Measurements from ENCODE around the gene TMEM116. TPM values are rescaled to one million over a fixed set of nuclear protein-coding genes. Genes with fewer than 3 reads are reported as not detected.

TMEM116 gene
- total and polyA plus RNA-seq, 2 donors (not counting 3 experiments of a cell fraction or from before 2014, with no cell fraction given), result 1.6 to 3.9 TPM

- Histone ChIP-seq H3K4me2 (ENCODE audit: insufficient read depth, low read length) (no peak overlapping the region), H2AFZ (ENCODE audit: low read depth, low read length) (no peak overlapping the region), H3K9me1 (replicated peaks; ENCODE audit: control insufficient read depth, extremely low read depth, insufficient read depth, low read length) (no peaks in the 10 kb centered on the region), H3K4me3 (replicated peaks in 1 of 3; ENCODE audit: insufficient read depth in 1 of 3, low read depth in 1 of 3, low read length in 3 of 3) (no peak overlapping the region), H3K36me3 (ENCODE audit: control insufficient read depth in 2 of 2, extremely low read depth in 1 of 2, insufficient read depth in 2 of 2, low read length in 2 of 2) (peaks cover 14 to 17% of the 10 kb centered on the region in 2 experiments), H3K27ac (ENCODE audit: insufficient read depth, low read depth, low read length) (no peak overlapping the region), H3K27me3 (ENCODE audit: control insufficient read depth in 2 of 2, insufficient read depth in 2 of 2, low read length in 2 of 2) (no peaks in the 10 kb centered on the region), H3K9ac (replicated peaks; ENCODE audit: extremely low read depth, insufficient read depth, low read length) (no peak overlapping the region), H3K4me1 (ENCODE audit: control insufficient read depth, extremely low read depth, insufficient read depth, low read length) (peaks cover 18% of the 10 kb centered on the region), H3K79me2 (ENCODE audit: control insufficient read depth, insufficient read depth, low read length) (peaks cover 47% of the 10 kb centered on the region), H4K20me1 (replicated peaks; ENCODE audit: control insufficient read depth, extremely low read depth, insufficient read depth, low read length) (peaks cover 5% of the 10 kb centered on the region), H3K9me3 (replicated peaks; ENCODE audit: control insufficient read depth, insufficient read depth, low read length) (no peaks in the 10 kb centered on the region)
- dilution Hi-C loops (cut with MboI; ENCODE audit: extremely low pct_ligation_motif_present, low sequenced_read_pairs) (no loop called here), intact Hi-C loops (cut with micrococcal nuclease) (no loop called here)
- TF ChIP-seq MYC (IDR thresholded peaks at IDR 0.05; ENCODE audit: low read depth, low read length) (no peak), GATA2 (IDR thresholded peaks at IDR 0.05; ENCODE audit: insufficient read depth, insufficient read length, low read depth, low read length) (no peak)
- CTCF ChIA-PET, result interaction anchor here (0.9 to 4.4 kb wide), 5 partner anchors 8 to 76 kb away, joined by 3 to 16 read pairs (median 5); partner anchors contain the start of genes ERP29 and TMEM116
- DNase-seq (ENCODE audit: low read depth, low spot score) (no peak), FAIRE-seq (no peak)
- POLR2A ChIA-PET, result no interaction called here
- BruUV-seq (replicated peaks), result no TSS peak
These were observed 8.0 kb upstream of the TMEM116 start for GRCh38 chr12:112020947-112021457.

- peaks cover 66% of the 10 kb centered on the region for H3K79me2 ChIP-seq (ENCODE audit: control insufficient read depth, insufficient read depth, low read length)
- ChIA-PET POLR2A (no interaction called here), CTCF (no interaction called here)
- peak; percentile 84 for FAIRE-seq
- H2AFZ ChIP-seq (ENCODE audit: low read depth, low read length), result no peak overlapping the region
- intact Hi-C loops (cut with micrococcal nuclease), result loop anchor here (10.0 kb wide), 1 partner anchor 366 kb away; the partner anchor contains the start of gene HECTD4
- no peaks in the 10 kb centered on the region for H3K9me1 ChIP-seq (replicated peaks; ENCODE audit: control insufficient read depth, extremely low read depth, insufficient read depth, low read length)
- H3K4me3 ChIP-seq (replicated peaks in 1 of 3; ENCODE audit: insufficient read depth in 1 of 3, low read depth in 1 of 3, low read length in 3 of 3), result no peak overlapping the region
- peak; percentile 50 for TF ChIP-seq FOS (IDR thresholded peaks at IDR 0.05; ENCODE audit: borderline replicate concordance, insufficient read depth, low read length)
- no peak for TF ChIP-seq JUN (IDR thresholded peaks at IDR 0.05; ENCODE audit: borderline replicate concordance, insufficient read depth, insufficient read length, low read depth)
- TF ChIP-seq MAX (IDR thresholded peaks at IDR 0.05; ENCODE audit: insufficient read depth, insufficient read length), result no peak
- no peak for TF ChIP-seq MYC (IDR thresholded peaks at IDR 0.05; ENCODE audit: low read depth, low read length)
- no peak for TF ChIP-seq EZH2 (IDR thresholded peaks at IDR 0.05; ENCODE audit: borderline replicate concordance, low read depth, low read length, severe bottlenecking)
- no peak for TF ChIP-seq GATA2 (IDR thresholded peaks at IDR 0.05; ENCODE audit: insufficient read depth, insufficient read length, low read depth, low read length)
- TF ChIP-seq POLR2A (IDR thresholded peaks at IDR 0.05; ENCODE audit: low read depth, low read length), result peak; percentile 40
- TF ChIP-seq CTCF (IDR thresholded peaks at IDR 0.05; ENCODE audit: extremely low read depth in 1 of 2, insufficient read depth in 1 of 2, low read depth in 1 of 2, low read length in 2 of 2), result no peak
- TF ChIP-seq POLR2AphosphoS5 (IDR thresholded peaks at IDR 0.05; ENCODE audit: insufficient read depth, low read depth, low read length), result no peak
- BruUV-seq (replicated peaks), result no TSS peak
- peak overlapping the region; percentile 39 for H3K4me2 ChIP-seq (ENCODE audit: insufficient read depth, low read length)
- peaks cover 5% of the 10 kb centered on the region for H4K20me1 ChIP-seq (replicated peaks; ENCODE audit: control insufficient read depth, extremely low read depth, insufficient read depth, low read length)
- peak overlapping the region; percentile 58 for H3K27ac ChIP-seq (ENCODE audit: insufficient read depth, low read depth, low read length)
- H3K27me3 ChIP-seq (ENCODE audit: control insufficient read depth in 2 of 2, insufficient read depth in 2 of 2, low read length in 2 of 2), result no peaks in the 10 kb centered on the region
- DNase-seq (ENCODE audit: low read depth, low spot score), result peak; percentile 18
- peaks cover 20% of the 10 kb centered on the region for H3K4me1 ChIP-seq (ENCODE audit: control insufficient read depth, extremely low read depth, insufficient read depth, low read length)
- H3K9me3 ChIP-seq (replicated peaks; ENCODE audit: control insufficient read depth, insufficient read depth, low read length), result no peaks in the 10 kb centered on the region
- peaks cover 14 to 17% of the 10 kb centered on the region in 2 experiments for H3K36me3 ChIP-seq (ENCODE audit: control insufficient read depth in 2 of 2, extremely low read depth in 1 of 2, insufficient read depth in 2 of 2, low read length in 2 of 2)
- dilution Hi-C loops (cut with MboI; ENCODE audit: extremely low pct_ligation_motif_present, low sequenced_read_pairs), result no loop called here
- no peak overlapping the region for H3K9ac ChIP-seq (replicated peaks; ENCODE audit: extremely low read depth, insufficient read depth, low read length)
These were observed 5.7 kb upstream of the TMEM116 start for GRCh38 chr12:112018571-112019237.

All from endothelial cell of umbilical vein (primary cell).